Choroid plexus epithelial cell (primary cell): ENCODE results near the gene CLCA4.
A peak's percentile ranks its signal among the peaks of the same experiment; 100 is the strongest.

Source experiments
- DNase-seq: peaks from one replicate; pipeline ENCODE4 v3.0.0-alpha.2; 2010; ENCODE audit warnings: low read depth
- H3K4me3 ChIP-seq: 2 replicates; pipeline ENCODE4 v1.5.1; 2011; ENCODE audit warnings: low read depth, mild to moderate bottlenecking, control low read depth, low read length, moderate library complexity
- CTCF ChIP-seq: conservative IDR thresholded peaks from 2 replicates; pipeline ENCODE4 v1.5.1; 2011; ENCODE audit warnings: low read depth, mild to moderate bottlenecking, control low read depth, inconsistent platforms, low read length, moderate library complexity

CLCA4 gene

GRCh38 chr1:86546787-86547221 lies at the start of gene CLCA4:
CLCA4 (plus strand) TSS chr1:86547078; CDS start chr1:86547120, 42 bp downstream.
- TF ChIP-seq CTCF, result no peak
- no peak within 1 kb of the TSS for H3K4me3 ChIP-seq
- no peak for DNase-seq

- no peak for DNase-seq
- no peak overlapping the region for H3K4me3 ChIP-seq
- no peak for TF ChIP-seq CTCF
These were observed 48.6 kb upstream of the CLCA4 start for GRCh38 chr1:86498281-86498680.

- DNase-seq, result peak; percentile 56
- TF ChIP-seq CTCF, result peak; percentile 79
- no peak overlapping the region for H3K4me3 ChIP-seq
These were observed 46.8 kb upstream of the CLCA4 start for GRCh38 chr1:86499987-86500593.

- no peak overlapping the region for H3K4me3 ChIP-seq
- no peak for DNase-seq
- no peak for TF ChIP-seq CTCF
These were observed 46.2 kb upstream of the CLCA4 start for GRCh38 chr1:86500714-86501113.

- peak; percentile 30 for DNase-seq
- peak; percentile 51 for TF ChIP-seq CTCF
- H3K4me3 ChIP-seq, result peak overlapping the region; percentile 31
These were observed 44.7 kb upstream of the CLCA4 start for GRCh38 chr1:86502125-86502646.

- H3K4me3 ChIP-seq, result peak overlapping the region; percentile 51
- peak; percentile 1 for TF ChIP-seq CTCF
- DNase-seq, result peak; percentile 15
These were observed 44.0 kb upstream of the CLCA4 start for GRCh38 chr1:86502721-86503405.
